Measurements from ENCODE around the gene AFDN. TPM values are rescaled to one million over a fixed set of nuclear protein-coding genes. Genes with fewer than 3 reads are reported as not detected.

The AFDN gene
- total RNA-seq, 3 donors from 2014 or later (not counting 1 experiment from before 2014, with no cell fraction given), result 6.3 to 9.3 (median 7.9) TPM

DNA sequence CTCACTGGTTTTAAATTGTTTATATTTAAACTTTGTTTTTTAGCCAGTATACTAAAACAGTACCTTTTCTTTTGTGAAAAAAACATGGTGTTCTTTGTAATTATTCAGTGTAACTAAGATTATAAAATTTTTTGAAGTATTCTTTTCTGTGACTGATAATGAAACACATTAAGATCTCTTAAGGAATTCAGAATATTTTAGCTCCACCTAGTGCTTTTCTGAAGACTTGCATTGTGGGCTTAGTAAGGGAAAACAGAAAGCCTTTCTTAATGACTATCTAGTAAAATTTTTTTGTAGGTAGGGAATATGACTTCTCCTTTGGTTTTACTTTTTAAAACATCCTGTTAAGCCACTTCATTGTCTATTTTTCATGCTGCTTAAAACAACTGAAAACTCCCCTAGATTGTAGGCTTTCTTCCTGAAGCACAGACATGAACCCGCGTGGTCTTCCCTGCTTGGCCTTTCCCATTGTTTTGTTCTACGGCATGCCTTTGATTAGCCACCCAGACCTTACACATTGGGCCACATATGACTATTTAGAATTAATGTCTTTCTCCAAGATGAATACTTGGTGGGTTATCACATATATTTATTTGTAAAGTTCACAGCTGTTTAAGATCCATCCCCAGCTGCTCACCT, 72.1 kb downstream of the AFDN start:
- TF ChIP-seq, protein P1, sequence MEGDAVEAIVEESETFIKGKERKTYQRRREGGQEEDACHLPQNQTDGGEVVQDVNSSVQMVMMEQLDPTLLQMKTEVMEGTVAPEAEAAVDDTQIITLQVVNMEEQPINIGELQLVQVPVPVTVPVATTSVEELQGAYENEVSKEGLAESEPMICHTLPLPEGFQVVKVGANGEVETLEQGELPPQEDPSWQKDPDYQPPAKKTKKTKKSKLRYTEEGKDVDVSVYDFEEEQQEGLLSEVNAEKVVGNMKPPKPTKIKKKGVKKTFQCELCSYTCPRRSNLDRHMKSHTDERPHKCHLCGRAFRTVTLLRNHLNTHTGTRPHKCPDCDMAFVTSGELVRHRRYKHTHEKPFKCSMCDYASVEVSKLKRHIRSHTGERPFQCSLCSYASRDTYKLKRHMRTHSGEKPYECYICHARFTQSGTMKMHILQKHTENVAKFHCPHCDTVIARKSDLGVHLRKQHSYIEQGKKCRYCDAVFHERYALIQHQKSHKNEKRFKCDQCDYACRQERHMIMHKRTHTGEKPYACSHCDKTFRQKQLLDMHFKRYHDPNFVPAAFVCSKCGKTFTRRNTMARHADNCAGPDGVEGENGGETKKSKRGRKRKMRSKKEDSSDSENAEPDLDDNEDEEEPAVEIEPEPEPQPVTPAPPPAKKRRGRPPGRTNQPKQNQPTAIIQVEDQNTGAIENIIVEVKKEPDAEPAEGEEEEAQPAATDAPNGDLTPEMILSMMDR (IDR thresholded peaks at IDR 0.05), result no peak
- Histone ChIP-seq H3K27ac (ENCODE audit: low read length) (no peak overlapping the region), H3K4me3 (ENCODE audit: low read length) (no peak overlapping the region), H3K4me1 (ENCODE audit: control insufficient read depth, insufficient read depth, low read length) (no peaks in the 10 kb centered on the region), H3K36me3 (ENCODE audit: control insufficient read depth, insufficient read depth, low read length) (no peaks in the 10 kb centered on the region), H3K27me3 (ENCODE audit: control insufficient read depth, insufficient read depth, low read length) (no peaks in the 10 kb centered on the region), H3K9me3 (ENCODE audit: control insufficient read depth, insufficient read depth, low read length) (no peaks in the 10 kb centered on the region)
- WGBS (ENCODE audit: insufficient coverage), result 100% methylated on average over 3 of the region's 3 CpGs
- H3K27me3 Mint-ChIP-seq (ENCODE audit: low read depth in 2 of 2), result no peaks in the 10 kb centered on the region
- no peak overlapping the region for H3K4me3 Mint-ChIP-seq
- no peak for ATAC-seq
- no peaks in the 10 kb centered on the region for H3K9me3 Mint-ChIP-seq
- intact Hi-C loops (cut with micrococcal nuclease), result no loop called here
- H3K27ac Mint-ChIP-seq, result no peak overlapping the region
- no peaks in the 10 kb centered on the region for H3K4me1 Mint-ChIP-seq
- DNase-seq, result peak in 1 of 2 donors; percentile 24
- no peaks in the 10 kb centered on the region for H3K36me3 Mint-ChIP-seq

DNA sequence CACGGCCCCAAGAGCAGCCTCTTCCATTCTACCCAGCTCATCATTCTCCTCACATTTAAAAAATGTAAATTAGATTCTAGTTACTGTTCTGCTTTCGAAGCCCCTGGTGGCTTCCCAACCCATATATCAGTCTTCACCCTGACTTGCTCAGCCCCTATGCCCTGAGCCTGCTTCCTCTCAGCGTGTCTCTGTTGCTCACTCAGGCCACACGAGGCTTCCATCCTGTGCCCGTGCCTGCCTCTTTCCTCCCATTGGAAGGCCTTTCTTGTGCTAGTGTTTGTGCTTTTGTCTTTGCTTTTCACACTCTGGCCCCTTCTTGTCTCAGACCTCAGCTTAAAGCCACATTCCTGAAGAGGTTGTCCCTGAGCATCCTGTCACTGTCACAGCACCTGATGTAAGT, 78.1 kb downstream of the AFDN start:
- 84% methylated on average over 5 of the region's 5 CpGs for WGBS (ENCODE audit: insufficient coverage)
- ATAC-seq (no peak), DNase-seq (no peak)
- intact Hi-C loops (cut with micrococcal nuclease), result no loop called here
- Mint-ChIP-seq H3K4me1 (no peaks in the 10 kb centered on the region), H3K4me3 (no peak overlapping the region), H3K27me3 (ENCODE audit: low read depth in 2 of 2) (peaks cover 0 to 3% of the 10 kb centered on the region in 2 donors), H3K9me3 (no peaks in the 10 kb centered on the region), H3K36me3 (no peaks in the 10 kb centered on the region), H3K27ac (no peak overlapping the region)
- no peaks in the 10 kb centered on the region for H3K9me3 ChIP-seq (ENCODE audit: control insufficient read depth, insufficient read depth, low read length)
- no peak overlapping the region for H3K4me3 ChIP-seq (ENCODE audit: low read length)
- no peak overlapping the region for H3K27ac ChIP-seq (ENCODE audit: low read length)
- H3K36me3 ChIP-seq (ENCODE audit: control insufficient read depth, insufficient read depth, low read length), result no peaks in the 10 kb centered on the region
- TF ChIP-seq, protein P1 (IDR thresholded peaks at IDR 0.05), result no peak
- no peaks in the 10 kb centered on the region for H3K27me3 ChIP-seq (ENCODE audit: control insufficient read depth, insufficient read depth, low read length)
- H3K4me1 ChIP-seq (ENCODE audit: control insufficient read depth, insufficient read depth, low read length), result no peaks in the 10 kb centered on the region

DNA sequence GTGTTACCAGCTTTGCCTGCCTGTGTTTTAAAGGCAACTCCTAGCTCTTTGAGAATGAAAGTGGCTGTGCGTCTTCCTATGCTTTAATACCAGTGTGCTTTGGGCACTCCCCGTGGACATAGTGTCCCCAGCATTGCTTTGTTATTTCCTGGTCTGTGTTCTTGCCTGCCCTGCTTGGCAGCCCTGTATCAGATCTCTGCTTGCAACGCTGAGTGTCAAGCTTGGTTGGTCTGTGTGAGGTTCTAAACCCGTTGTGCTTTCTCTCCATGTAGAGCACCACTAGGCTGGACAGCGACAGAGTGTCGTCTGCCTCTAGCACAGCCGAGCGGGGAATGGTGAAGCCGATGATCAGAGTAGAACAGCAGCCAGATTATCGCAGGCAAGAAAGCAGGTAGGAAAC, 80.2 kb downstream of the AFDN start:
- WGBS (ENCODE audit: insufficient coverage), result 92% methylated on average over 10 of the region's 10 CpGs
- H3K9me3 Mint-ChIP-seq, result no peaks in the 10 kb centered on the region
- no peaks in the 10 kb centered on the region for H3K4me1 Mint-ChIP-seq
- ATAC-seq, result no peak
- Histone ChIP-seq H3K27me3 (ENCODE audit: control insufficient read depth, insufficient read depth, low read length) (no peaks in the 10 kb centered on the region), H3K4me3 (ENCODE audit: low read length) (no peak overlapping the region), H3K4me1 (ENCODE audit: control insufficient read depth, insufficient read depth, low read length) (no peaks in the 10 kb centered on the region), H3K27ac (ENCODE audit: low read length) (no peak overlapping the region), H3K9me3 (ENCODE audit: control insufficient read depth, insufficient read depth, low read length) (no peaks in the 10 kb centered on the region), H3K36me3 (ENCODE audit: control insufficient read depth, insufficient read depth, low read length) (no peaks in the 10 kb centered on the region)
- no peak overlapping the region for H3K4me3 Mint-ChIP-seq
- no peak for DNase-seq
- H3K36me3 Mint-ChIP-seq, result no peaks in the 10 kb centered on the region
- intact Hi-C loops (cut with micrococcal nuclease), result no loop called here
- TF ChIP-seq, protein P1 (IDR thresholded peaks at IDR 0.05), result no peak
- peaks cover 0 to 3% of the 10 kb centered on the region in 2 donors for H3K27me3 Mint-ChIP-seq (ENCODE audit: low read depth in 2 of 2)
- H3K27ac Mint-ChIP-seq, result no peak overlapping the region

Measured in natural killer cell (primary cell).